WTC11 (cell line): Measurements from ENCODE around the gene SCGB1A1. TPM values are rescaled to one million over a fixed set of nuclear protein-coding genes. Genes with fewer than 3 reads are reported as not detected.

ENCODE experiments used
- ATAC-seq: fragments of 200-7000 bp; cut with Tn5 transposase; 2 replicates; pipeline ENCODE4 v1.10.0; 2021; ENCODE audit warnings: mild to moderate bottlenecking, moderate library complexity
- CTCF ChIA-PET: fragments of 300-600 bp; sonication (Branson Sonifier 250); formaldehyde crosslinking; loops from one replicate; lab custom pipeline; 2021; ENCODE audit warnings: antibody characterized with exemption; lab: Charles Lee
- POLR2A ChIA-PET: fragments of 350-600 bp; sonication (Branson Sonifier 250); formaldehyde crosslinking; loops from one replicate; lab custom pipeline; 2021; ENCODE audit warnings: antibody characterized with exemption; lab: Charles Lee
- DNase-seq: peaks from one replicate; pipeline ENCODE4 v3.0.0; 2021; ENCODE audit warnings: low spot score
- H3K27ac Mint-ChIP-seq: 2 replicates; pipeline ENCODE4 v1.8.0; 2021; ENCODE audit warnings: mixed read lengths
- H3K27me3 Mint-ChIP-seq: 2 replicates; pipeline ENCODE4 v1.8.0; 2021; ENCODE audit warnings: low read depth, mild to moderate bottlenecking, moderate library complexity, mixed read lengths
- H3K36me3 Mint-ChIP-seq: 2 replicates; pipeline ENCODE4 v1.8.0; 2021; ENCODE audit warnings: mixed read lengths
- H3K4me1 Mint-ChIP-seq: 2 replicates; pipeline ENCODE4 v1.8.0; 2022; ENCODE audit warnings: mixed read lengths
- H3K4me3 Mint-ChIP-seq: 2 replicates; pipeline ENCODE4 v1.8.0; 2021; ENCODE audit warnings: mild to moderate bottlenecking, moderate library complexity, mixed read lengths
- H3K9me3 Mint-ChIP-seq: 2 replicates; pipeline ENCODE4 v1.8.0; 2021; ENCODE audit warnings: mixed read lengths
- ATF3 ChIP-seq: sonication (generic); formaldehyde crosslinking; conservative IDR thresholded peaks from 2 replicates; pipeline ENCODE4 v1.8.1; 2022; ENCODE audit warnings: mild to moderate bottlenecking, missing genetic modification reagents
- ATF6 ChIP-seq: sonication (generic); formaldehyde crosslinking; IDR thresholded peaks from 2 replicates; pipeline ENCODE4 v1.8.1; 2023; ENCODE audit warnings: mild to moderate bottlenecking, missing genetic modification reagents
- ETV6 ChIP-seq: sonication (generic); formaldehyde crosslinking; IDR thresholded peaks from 2 replicates; pipeline ENCODE4 v1.8.1; 2022; ENCODE audit warnings: mild to moderate bottlenecking, missing genetic modification reagents
- FOXK1 ChIP-seq: sonication (generic); formaldehyde crosslinking; IDR thresholded peaks from 2 replicates; pipeline ENCODE4 v1.8.0; 2022; ENCODE audit warnings: mild to moderate bottlenecking, moderate library complexity, missing genetic modification reagents
- FOXP1 ChIP-seq: sonication (generic); formaldehyde crosslinking; IDR thresholded peaks from 2 replicates; pipeline ENCODE4 v1.8.0; 2022; ENCODE audit warnings: missing genetic modification reagents, mild to moderate bottlenecking, moderate library complexity, borderline replicate concordance
- FOXP4 ChIP-seq: sonication (generic); formaldehyde crosslinking; IDR thresholded peaks from 2 replicates; pipeline ENCODE4 v1.8.0; 2022; ENCODE audit warnings: mild to moderate bottlenecking, missing genetic modification reagents
- GABPB1 ChIP-seq: sonication (generic); formaldehyde crosslinking; IDR thresholded peaks from 2 replicates; pipeline ENCODE4 v1.8.1; 2023; ENCODE audit warnings: mild to moderate bottlenecking, missing genetic modification reagents
- NR1H2 ChIP-seq: sonication (generic); formaldehyde crosslinking; IDR thresholded peaks from 2 replicates; pipeline ENCODE4 v1.9.0; 2021; ENCODE audit warnings: mild to moderate bottlenecking, moderate library complexity, missing genetic modification reagents
- SMAD4 ChIP-seq: sonication (generic); formaldehyde crosslinking; IDR thresholded peaks from 2 replicates; pipeline ENCODE4 v1.8.0; 2022; ENCODE audit warnings: mild to moderate bottlenecking, missing genetic modification reagents
- ZBTB43 ChIP-seq: sonication (generic); formaldehyde crosslinking; IDR thresholded peaks from 2 replicates; pipeline ENCODE4 v1.8.1; 2023; ENCODE audit warnings: mild to moderate bottlenecking, missing genetic modification reagents
- ZNF423 ChIP-seq: fragments of 250-450 bp; sonication (Bioruptor Pico); IDR thresholded peaks from 2 replicates; pipeline ENCODE4 v2.1.2; 2022; ENCODE audit warnings: mild to moderate bottlenecking, moderate library complexity
- ZNF532 ChIP-seq: fragments of 250-450 bp; sonication (Bioruptor Pico); IDR thresholded peaks from 2 replicates; pipeline ENCODE4 v1.9.0; 2021; ENCODE audit warnings: mild to moderate bottlenecking, borderline replicate concordance
- total RNA-seq: library from RNA; stranded (reverse); gene quantifications from 3 replicates; pipeline ENCODE4 v1.2.3, GENCODE V29; 2021

The SCGB1A1 gene
- total RNA-seq, 1 experiment from 2014 or later: 1.2 TPM

- CTCF ChIA-PET: interaction anchor here (0.6 to 11.9 kb wide), 4 partner anchors 28 to 207 kb away, joined by 3 to 85 read pairs (median 4); no protein-coding TSS in a partner anchor
- H3K9me3 Mint-ChIP-seq: peaks cover 12% of the 10 kb centered on the region
- no peak overlapping the region for H3K27ac Mint-ChIP-seq
- H3K36me3 Mint-ChIP-seq: no peaks in the 10 kb centered on the region
- H3K4me3 Mint-ChIP-seq: no peak overlapping the region
- ATAC-seq (no peak), DNase-seq (no peak)
- no peak for TF ChIP-seq SMAD4
- TF ChIP-seq ETV6 (CRISPR knock-in tag): no peak
- TF ChIP-seq FOXP4: no peak
- TF ChIP-seq ZBTB43 (CRISPR knock-in tag): no peak
- TF ChIP-seq FOXP1 (CRISPR knock-in tag): no peak
- TF ChIP-seq ATF3 (CRISPR knock-in tag): no peak
- no peak for TF ChIP-seq ATF6 (CRISPR knock-in tag)
- no peak for TF ChIP-seq GABPB1 (CRISPR knock-in tag)
- no peak for TF ChIP-seq ZNF532
- H3K27me3 Mint-ChIP-seq: no peaks in the 10 kb centered on the region
- peaks cover 9% of the 10 kb centered on the region for H3K4me1 Mint-ChIP-seq
- POLR2A ChIA-PET: no interaction called here
Observed at GRCh38 chr11:62452839-62453468, 34.1 kb downstream of the SCGB1A1 start.

- no peak for TF ChIP-seq NR1H2 (CRISPR knock-in tag)
- TF ChIP-seq FOXK1 (CRISPR knock-in tag): 0 out of 2 replicates have a peak, but pooled peaks have one; percentile 19
- TF ChIP-seq ZNF423 (CRISPR knock-in tag): 0 out of 2 replicates have a peak, but pooled peaks have one; percentile 2
- H3K27ac Mint-ChIP-seq: no peak overlapping the region
- H3K4me1 Mint-ChIP-seq: peaks cover 5% of the 10 kb centered on the region; the same call in 1 of the 2 replicates
- no peaks in the 10 kb centered on the region for H3K27me3 Mint-ChIP-seq
- peaks cover 12% of the 10 kb centered on the region for H3K9me3 Mint-ChIP-seq
- no peaks in the 10 kb centered on the region for H3K36me3 Mint-ChIP-seq
- CTCF ChIA-PET: interaction anchor here (0.9 to 11.9 kb wide), 5 partner anchors 24 to 87 kb away, joined by 3 to 85 read pairs (median 4); no protein-coding TSS in a partner anchor
- ATAC-seq (peak; percentile 69), DNase-seq (no peak)
- no peak overlapping the region for H3K4me3 Mint-ChIP-seq
- POLR2A ChIA-PET: no interaction called here
Observed at GRCh38 chr11:62456630-62457029, 37.8 kb downstream of the SCGB1A1 start.
